DOHH2 (cell line): Measurements from ENCODE around the gene WWTR1.

ENCODE experiments used
- H3F3A ChIP-seq: fragments of 200-600 bp; sonication (generic), shearing (Covaris generic); 2 replicates; pipeline ENCODE4 v1.6.0; 2016; ENCODE audit warnings: antibody characterized with exemption, mild to moderate bottlenecking; ENCODE audit not compliant: control insufficient read depth, insufficient read depth
- H3K27ac ChIP-seq: fragments of 200-600 bp; sonication (generic); 2 replicates; pipeline ENCODE4 v1.5.1; 2014; ENCODE audit warnings: low read depth, mild to moderate bottlenecking, low read length, moderate library complexity
- H3K27me3 ChIP-seq: fragments of 200-600 bp; sonication (generic); 2 replicates; pipeline ENCODE4 v1.6.1; 2014; ENCODE audit warnings: mild to moderate bottlenecking, low read length, mixed read lengths; ENCODE audit not compliant: control insufficient read depth
- H3K36me3 ChIP-seq: fragments of 200-600 bp; sonication (generic); 2 replicates; pipeline ENCODE4 v1.6.1; 2014; ENCODE audit warnings: mild to moderate bottlenecking, low read length, moderate library complexity, mixed read lengths; ENCODE audit not compliant: control insufficient read depth
- H3K4me1 ChIP-seq: fragments of 200-600 bp; sonication (generic); 2 replicates; pipeline ENCODE4 v1.6.1; 2014; ENCODE audit warnings: mild to moderate bottlenecking, low read length, mixed read lengths; ENCODE audit not compliant: control insufficient read depth
- H3K4me2 ChIP-seq: fragments of 200-600 bp; sonication (generic); 2 replicates; pipeline ENCODE4 v1.6.0; 2014; ENCODE audit warnings: mild to moderate bottlenecking, low read length, moderate library complexity
- H3K4me3 ChIP-seq: fragments of 200-600 bp; sonication (generic); 2 replicates; pipeline ENCODE4 v1.5.1; 2014; ENCODE audit warnings: mild to moderate bottlenecking, low read length, mixed read lengths
- H3K79me2 ChIP-seq: fragments of 200-600 bp; sonication (generic); 2 replicates; pipeline ENCODE4 v1.6.1; 2014; ENCODE audit warnings: mild to moderate bottlenecking, low read length, mixed read lengths; ENCODE audit not compliant: control insufficient read depth
- H3K9me2 ChIP-seq: fragments of 200-600 bp; sonication (generic); replicated peaks from 2 replicates; pipeline ENCODE4 v1.6.1; 2014; ENCODE audit warnings: mild to moderate bottlenecking, low read length, mixed read lengths; ENCODE audit not compliant: control insufficient read depth
- H3K9me3 ChIP-seq: fragments of 200-600 bp; sonication (generic); 2 replicates; pipeline ENCODE4 v1.6.1; 2014; ENCODE audit warnings: antibody characterized with exemption, low read length, mixed read lengths; ENCODE audit not compliant: control insufficient read depth, insufficient read depth
- H4K20me1 ChIP-seq: fragments of 200-600 bp; sonication (generic); 2 replicates; pipeline ENCODE4 v1.6.0; 2014; ENCODE audit warnings: low read depth, mild to moderate bottlenecking, antibody characterized with exemption, low read length, moderate library complexity; ENCODE audit not compliant: control insufficient read depth, insufficient read depth
- EZH2phosphoT487 ChIP-seq: fragments of 200-600 bp; sonication (generic); IDR thresholded peaks from 2 replicates; pipeline ENCODE4 v1.6.1; 2017; ENCODE audit warnings: borderline replicate concordance, mild to moderate bottlenecking, antibody characterized with exemption, low read length, moderate library complexity, mixed read lengths
- TF ChIP-seq, protein P1 (sequence below): fragments of 200-600 bp; sonication (generic); IDR thresholded peaks from one replicate; pipeline ENCODE4 v1.5.1; 2014; ENCODE audit warnings: antibody characterized with exemption, mild to moderate bottlenecking, low read depth, low read length; ENCODE audit not compliant: poor library complexity, severe bottlenecking

Gene WWTR1

GRCh38 chr3:149572796-149573414, 84.9 kb downstream of the WWTR1 start:
- Histone ChIP-seq H3K4me3 (no peak overlapping the region), H3K4me1 (no peaks in the 10 kb centered on the region), H3K27me3 (no peaks in the 10 kb centered on the region; the same call in 1 of the 2 replicates), H3K27ac (no peak overlapping the region), H3F3A (no peaks in the 10 kb centered on the region), H3K36me3 (no peaks in the 10 kb centered on the region), H3K9me2 (no peaks in the 10 kb centered on the region), H3K79me2 (no peaks in the 10 kb centered on the region), H3K4me2 (no peak overlapping the region), H4K20me1 (no peaks in the 10 kb centered on the region), H3K9me3 (no peaks in the 10 kb centered on the region)
- TF ChIP-seq EZH2phosphoT487, result no peak
- TF ChIP-seq, protein P1, sequence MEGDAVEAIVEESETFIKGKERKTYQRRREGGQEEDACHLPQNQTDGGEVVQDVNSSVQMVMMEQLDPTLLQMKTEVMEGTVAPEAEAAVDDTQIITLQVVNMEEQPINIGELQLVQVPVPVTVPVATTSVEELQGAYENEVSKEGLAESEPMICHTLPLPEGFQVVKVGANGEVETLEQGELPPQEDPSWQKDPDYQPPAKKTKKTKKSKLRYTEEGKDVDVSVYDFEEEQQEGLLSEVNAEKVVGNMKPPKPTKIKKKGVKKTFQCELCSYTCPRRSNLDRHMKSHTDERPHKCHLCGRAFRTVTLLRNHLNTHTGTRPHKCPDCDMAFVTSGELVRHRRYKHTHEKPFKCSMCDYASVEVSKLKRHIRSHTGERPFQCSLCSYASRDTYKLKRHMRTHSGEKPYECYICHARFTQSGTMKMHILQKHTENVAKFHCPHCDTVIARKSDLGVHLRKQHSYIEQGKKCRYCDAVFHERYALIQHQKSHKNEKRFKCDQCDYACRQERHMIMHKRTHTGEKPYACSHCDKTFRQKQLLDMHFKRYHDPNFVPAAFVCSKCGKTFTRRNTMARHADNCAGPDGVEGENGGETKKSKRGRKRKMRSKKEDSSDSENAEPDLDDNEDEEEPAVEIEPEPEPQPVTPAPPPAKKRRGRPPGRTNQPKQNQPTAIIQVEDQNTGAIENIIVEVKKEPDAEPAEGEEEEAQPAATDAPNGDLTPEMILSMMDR, result no peak

DNA sequence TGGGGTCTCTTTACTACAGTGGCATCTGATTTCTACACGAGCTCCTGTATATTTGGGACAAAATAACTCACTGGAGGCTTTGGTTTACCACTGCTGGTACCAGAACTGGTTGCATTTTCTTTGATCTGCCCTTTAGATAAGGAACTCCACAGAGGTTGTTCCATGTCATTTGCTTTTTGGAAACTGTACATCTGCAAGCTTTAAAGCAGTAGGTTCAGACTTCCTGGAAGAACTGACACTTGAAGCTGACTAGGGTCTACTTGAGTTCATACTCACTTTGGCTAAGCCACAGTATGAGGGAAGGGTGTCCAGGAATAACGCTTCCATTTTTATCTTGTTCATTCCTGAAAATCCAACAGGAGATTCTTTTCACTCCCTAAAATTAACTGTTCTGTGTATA, 86.4 kb downstream of the WWTR1 start:
- H3K9me2 ChIP-seq, result no peaks in the 10 kb centered on the region
- H3K79me2 ChIP-seq, result no peaks in the 10 kb centered on the region
- H3K4me1 ChIP-seq, result no peaks in the 10 kb centered on the region
- no peaks in the 10 kb centered on the region for H3K36me3 ChIP-seq
- no peak overlapping the region for H3K27ac ChIP-seq
- no peak overlapping the region for H3K4me2 ChIP-seq
- H3K9me3 ChIP-seq, result no peaks in the 10 kb centered on the region
- H4K20me1 ChIP-seq, result no peaks in the 10 kb centered on the region
- no peaks in the 10 kb centered on the region for H3F3A ChIP-seq
- no peaks in the 10 kb centered on the region; the same call in 1 of the 2 replicates for H3K27me3 ChIP-seq
- H3K4me3 ChIP-seq, result no peak overlapping the region
- TF ChIP-seq, protein P1, result no peak
- no peak for TF ChIP-seq EZH2phosphoT487

GRCh38 chr3:149570016-149570415, 87.8 kb downstream of the WWTR1 start:
- no peaks in the 10 kb centered on the region for H3K79me2 ChIP-seq
- H3K4me3 ChIP-seq, result no peak overlapping the region
- no peaks in the 10 kb centered on the region for H4K20me1 ChIP-seq
- no peaks in the 10 kb centered on the region for H3K9me2 ChIP-seq
- H3K27ac ChIP-seq, result no peak overlapping the region
- no peaks in the 10 kb centered on the region for H3K36me3 ChIP-seq
- no peak overlapping the region for H3K4me2 ChIP-seq
- H3K27me3 ChIP-seq, result no peaks in the 10 kb centered on the region
- no peaks in the 10 kb centered on the region for H3K9me3 ChIP-seq
- TF ChIP-seq, protein P1, result no peak
- no peak for TF ChIP-seq EZH2phosphoT487
- no peaks in the 10 kb centered on the region for H3K4me1 ChIP-seq
- no peaks in the 10 kb centered on the region for H3F3A ChIP-seq
